Transverse colon (tissue), 4 donors: ENCODE measurements around the gene FAM81B.

ENCODE experiments used
- EP300 ChIP-seq: sonication (generic); formaldehyde crosslinking; IDR thresholded peaks from one replicate; pipeline ENCODE4 v1.6.1; 2017; ENCODE audit warnings: antibody characterized with exemption, low read depth
- POLR2A ChIP-seq: fragments of 450-650 bp; IDR thresholded peaks from one replicate; pipeline ENCODE4 v1.6.1; 2016; ENCODE audit warnings: antibody characterized with exemption, mild to moderate bottlenecking, moderate library complexity
- POLR2AphosphoS5 ChIP-seq, 3 donors: sonication (generic); formaldehyde crosslinking; IDR thresholded peaks; one replicate each; pipeline ENCODE4 v1.6.1; 2016; ENCODE audit warnings: antibody characterized with exemption in 3 of 3
- TF ChIP-seq, protein P1 (sequence below), 5 experiments: fragments of 200-600 bp in 3 of 5; fragments of 450-650 bp in 2 of 5; sonication (generic) in 3 of 5; IDR thresholded peaks; 1 replicate in 2 of 5; 2 replicates in 3 of 5; pipeline ENCODE4 v1.5.1; 2016 to 2017; ENCODE audit warnings: antibody characterized with exemption in 5 of 5, inconsistent platforms in 3 of 5, mild to moderate bottlenecking in 2 of 5, moderate library complexity in 1 of 5

DNA sequence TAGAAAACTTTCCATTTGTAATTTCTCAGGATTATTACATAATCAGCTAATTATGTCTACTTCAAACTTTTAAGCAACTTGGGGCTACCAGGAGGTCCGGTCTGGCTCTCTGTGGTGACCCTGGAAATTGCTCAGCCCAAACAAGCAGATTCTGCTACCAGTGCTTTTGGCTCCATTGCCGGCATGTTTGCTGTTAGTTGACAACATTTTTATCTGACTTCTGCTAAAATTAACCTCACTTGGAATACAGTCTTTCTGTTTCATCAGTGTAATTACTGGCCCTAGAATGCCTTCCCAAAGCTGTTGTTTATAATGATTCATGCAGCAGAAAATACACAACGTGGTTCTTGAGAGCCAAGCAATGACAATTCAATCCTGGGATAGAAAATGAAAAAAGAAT, 38.5 kb upstream of the FAM81B start:
- TF ChIP-seq POLR2A, result no peak
- TF ChIP-seq, protein P1, sequence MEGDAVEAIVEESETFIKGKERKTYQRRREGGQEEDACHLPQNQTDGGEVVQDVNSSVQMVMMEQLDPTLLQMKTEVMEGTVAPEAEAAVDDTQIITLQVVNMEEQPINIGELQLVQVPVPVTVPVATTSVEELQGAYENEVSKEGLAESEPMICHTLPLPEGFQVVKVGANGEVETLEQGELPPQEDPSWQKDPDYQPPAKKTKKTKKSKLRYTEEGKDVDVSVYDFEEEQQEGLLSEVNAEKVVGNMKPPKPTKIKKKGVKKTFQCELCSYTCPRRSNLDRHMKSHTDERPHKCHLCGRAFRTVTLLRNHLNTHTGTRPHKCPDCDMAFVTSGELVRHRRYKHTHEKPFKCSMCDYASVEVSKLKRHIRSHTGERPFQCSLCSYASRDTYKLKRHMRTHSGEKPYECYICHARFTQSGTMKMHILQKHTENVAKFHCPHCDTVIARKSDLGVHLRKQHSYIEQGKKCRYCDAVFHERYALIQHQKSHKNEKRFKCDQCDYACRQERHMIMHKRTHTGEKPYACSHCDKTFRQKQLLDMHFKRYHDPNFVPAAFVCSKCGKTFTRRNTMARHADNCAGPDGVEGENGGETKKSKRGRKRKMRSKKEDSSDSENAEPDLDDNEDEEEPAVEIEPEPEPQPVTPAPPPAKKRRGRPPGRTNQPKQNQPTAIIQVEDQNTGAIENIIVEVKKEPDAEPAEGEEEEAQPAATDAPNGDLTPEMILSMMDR (IDR thresholded peaks at IDR 0.05), result no peak
- TF ChIP-seq POLR2AphosphoS5 (IDR thresholded peaks at IDR 0.05), result no peak
- TF ChIP-seq EP300, result no peak
